GM10266 (cell line): ENCODE data around the gene PKP3.

Experiments used
- DNase-seq: peaks from one replicate; pipeline ENCODE4 v3.0.0; 2012; ENCODE audit errors: extremely low spot score
- CTCF ChIP-seq: IDR thresholded peaks from 2 replicates; pipeline ENCODE4 v1.5.1; 2012; ENCODE audit warnings: mild to moderate bottlenecking, low read depth; ENCODE audit not compliant: control insufficient read depth, insufficient read depth; ENCODE audit errors: missing control alignments

PKP3 gene

DNA sequence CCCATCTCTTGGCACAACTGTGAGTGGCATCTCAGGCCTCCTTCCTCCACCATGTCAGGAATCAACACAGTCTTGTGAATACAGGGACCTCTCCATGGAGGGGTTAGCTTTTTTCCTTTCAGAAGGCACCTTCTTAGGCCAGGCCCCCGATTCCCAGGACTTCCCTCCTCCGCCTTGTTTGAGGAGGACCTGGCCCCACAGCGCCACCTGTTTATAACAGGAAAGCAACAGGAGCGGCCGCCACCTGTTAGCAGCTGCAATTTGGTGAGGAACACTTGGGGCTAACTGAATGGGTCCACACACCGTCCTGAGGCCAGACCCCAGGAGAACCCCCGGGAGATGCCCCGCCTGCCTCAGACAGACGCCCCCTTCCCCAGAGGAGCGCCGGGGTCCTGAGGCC, 3.8 kb upstream of the PKP3 start:
- DNase-seq, result no peak
- no peak for TF ChIP-seq CTCF

GRCh38 chr11:391117-392017, 2.6 kb upstream of the PKP3 start:
- no peak for DNase-seq
- TF ChIP-seq CTCF, result no peak

- no peak for TF ChIP-seq CTCF
- DNase-seq, result no peak
Observed at GRCh38 chr11:392102-392777, 1.8 kb upstream of the PKP3 start.

DNA sequence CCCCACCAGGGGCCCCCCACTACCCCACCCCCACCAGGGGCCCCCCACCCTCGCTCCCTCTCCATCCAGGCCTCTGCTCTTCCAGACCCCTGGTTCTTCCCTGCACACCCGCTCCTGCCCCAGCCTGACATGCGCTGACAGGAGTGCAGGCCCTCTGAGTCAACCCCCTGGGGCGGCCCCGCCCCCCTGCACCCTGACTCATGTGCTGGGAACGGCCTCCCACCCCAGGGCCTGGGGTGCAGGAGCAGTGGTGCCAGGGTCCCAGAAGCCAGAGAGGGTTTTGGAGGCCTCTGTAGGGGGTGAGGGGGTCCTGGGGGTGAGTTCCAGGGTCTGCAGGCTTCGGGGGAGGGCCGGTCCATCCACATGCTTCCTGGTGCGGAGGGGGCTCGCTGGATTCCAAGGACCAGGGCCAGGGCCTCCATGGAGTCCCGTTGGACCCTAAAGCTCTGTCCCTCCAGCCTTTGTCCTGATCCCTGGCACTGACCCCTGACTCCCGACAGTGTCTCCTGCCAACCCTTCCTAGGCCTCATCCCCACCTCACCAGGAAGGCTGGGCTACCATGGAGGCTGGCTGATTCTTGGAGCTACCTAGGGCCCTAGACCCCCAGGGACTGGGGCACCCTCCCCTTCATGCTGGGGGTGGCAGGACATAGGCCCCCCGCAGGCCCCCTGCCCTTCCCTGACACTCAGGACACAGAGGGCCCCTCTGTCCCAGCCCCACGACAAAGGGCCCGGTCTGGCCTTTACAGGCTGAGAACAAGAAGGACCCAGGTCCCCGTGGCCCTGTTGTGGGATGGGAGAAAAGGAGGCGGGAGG, 583 bp upstream of the PKP3 start:
- no peak for TF ChIP-seq CTCF
- DNase-seq, result no peak

DNA sequence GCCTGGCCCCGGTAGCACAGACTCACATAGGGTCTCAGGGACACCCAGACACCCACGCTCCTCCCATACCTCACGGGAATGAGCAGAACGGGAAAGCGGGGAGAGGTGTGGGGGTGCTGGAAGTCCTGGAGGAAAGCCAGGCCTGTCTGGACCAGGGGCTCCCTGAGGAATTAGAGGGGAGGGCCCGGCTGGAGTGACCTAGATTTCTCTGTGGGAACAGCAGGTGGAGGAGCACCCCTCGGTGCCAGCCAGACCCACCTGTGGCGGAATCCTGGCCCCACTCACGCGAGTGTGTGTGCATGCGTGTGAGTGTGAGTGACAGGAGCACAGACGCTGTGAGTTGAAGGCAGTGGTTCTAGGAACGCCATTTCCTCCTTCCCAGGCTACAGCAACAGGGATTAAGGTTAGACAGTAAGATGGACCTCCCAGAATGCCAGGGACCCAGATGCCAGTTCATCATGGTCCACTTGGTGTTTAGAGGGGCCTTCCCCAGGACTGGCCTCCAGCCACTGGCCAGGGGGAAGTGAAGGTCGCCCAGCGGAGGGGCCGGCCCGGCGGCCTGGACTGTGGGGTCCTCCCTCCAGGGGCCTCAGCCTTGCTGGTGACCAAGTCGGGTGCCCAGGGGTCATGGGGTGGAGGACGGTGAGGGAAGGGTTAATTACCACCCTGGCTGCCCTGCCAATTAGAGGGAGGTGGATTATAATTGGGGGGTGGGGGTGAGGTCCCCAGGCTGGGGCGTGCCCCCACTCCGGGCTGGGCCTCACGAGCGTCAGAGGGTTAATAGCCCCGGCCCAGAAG, 1.0 kb downstream of the PKP3 start:
- DNase-seq, result no peak
- no peak for TF ChIP-seq CTCF

DNA sequence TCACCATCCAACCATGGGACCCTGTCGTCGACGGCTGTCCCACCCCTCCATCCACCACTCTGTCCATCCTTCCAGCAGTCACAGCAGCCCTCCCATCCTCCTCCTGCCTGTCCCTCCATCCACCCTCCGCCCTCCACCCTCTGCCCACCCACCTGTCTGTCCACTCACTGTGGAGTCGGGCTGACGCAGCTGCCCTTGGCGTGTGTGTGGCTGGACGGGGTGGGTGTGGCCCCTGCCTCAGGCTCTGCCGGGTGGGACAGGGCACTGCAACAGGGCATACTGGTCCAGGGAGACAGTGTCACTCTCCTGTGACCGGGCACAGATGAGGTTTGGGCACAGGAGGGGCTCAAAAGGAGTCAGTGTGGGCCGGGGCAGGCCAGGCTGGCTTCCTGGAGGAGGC, 1.9 kb downstream of the PKP3 start:
- no peak for DNase-seq
- TF ChIP-seq CTCF, result no peak
